Mucosa of stomach (tissue), 1 donor: ENCODE results near the gene RANBP3L.
"Not testable (repeated sequence)": the region's sequence is repeated elsewhere in the genome, so short reads cannot be mapped to it uniquely, and the experiment has no call there.

Experiments used
- H3K27me3 ChIP-seq: one replicate; pipeline ENCODE4 v1.7.0; 2013; ENCODE audit warnings: mild to moderate bottlenecking, low read length; ENCODE audit not compliant: control insufficient read depth, insufficient read depth
- H3K36me3 ChIP-seq: one replicate; pipeline ENCODE4 v1.7.0; 2013; ENCODE audit warnings: low read length; ENCODE audit not compliant: control insufficient read depth, insufficient read depth
- H3K4me1 ChIP-seq: one replicate; pipeline ENCODE4 v1.7.0; 2013; ENCODE audit warnings: mild to moderate bottlenecking, low read length; ENCODE audit not compliant: control insufficient read depth, insufficient read depth
- H3K4me3 ChIP-seq: one replicate; pipeline ENCODE4 v1.7.0; 2013; ENCODE audit warnings: low read length
- H3K9ac ChIP-seq: one replicate; pipeline ENCODE4 v1.7.0; 2013; ENCODE audit warnings: mild to moderate bottlenecking, low read length, moderate library complexity
- H3K9me3 ChIP-seq: one replicate; pipeline ENCODE4 v1.7.0; 2013; ENCODE audit warnings: mild to moderate bottlenecking, low read length, moderate library complexity; ENCODE audit not compliant: control insufficient read depth
- donor health status: Pancreatic carcinoma.

RANBP3L gene

GRCh38 chr5:36209664-36210063 lies 92.0 kb downstream of the RANBP3L start:
- H3K9me3 ChIP-seq: no peaks in the 10 kb centered on the region
- no peaks in the 10 kb centered on the region for H3K36me3 ChIP-seq
- no peaks in the 10 kb centered on the region for H3K4me1 ChIP-seq

GRCh38 chr5:36208786-36209185 lies 92.9 kb downstream of the RANBP3L start:
- Histone ChIP-seq H3K4me1 (no peaks in the 10 kb centered on the region), H3K9me3 (no peaks in the 10 kb centered on the region), H3K27me3 (no peaks in the 10 kb centered on the region), H3K4me3 (no peak overlapping the region), H3K9ac (no peak overlapping the region), H3K36me3 (no peaks in the 10 kb centered on the region)

More at GRCh38 chr5:36209664-36210063, 92.0 kb downstream of the RANBP3L start:
- Histone ChIP-seq H3K4me3 (no peak overlapping the region), H3K9ac (no peak overlapping the region), H3K27me3 (no peaks in the 10 kb centered on the region)

- no peaks in the 10 kb centered on the region for H3K27me3 ChIP-seq
- no peak overlapping the region for H3K4me3 ChIP-seq
- H3K4me1 ChIP-seq: no peaks in the 10 kb centered on the region
- no peak overlapping the region for H3K9ac ChIP-seq
- H3K36me3 ChIP-seq: no peaks in the 10 kb centered on the region
- H3K9me3 ChIP-seq: no peaks in the 10 kb centered on the region
These were observed 94.8 kb downstream of the RANBP3L start for GRCh38 chr5:36206913-36207312.

- Histone ChIP-seq H3K27me3 (no peaks in the 10 kb centered on the region), H3K36me3 (no peaks in the 10 kb centered on the region), H3K4me1 (no peaks in the 10 kb centered on the region), H3K9me3 (no peaks in the 10 kb centered on the region), H3K4me3 (no peak overlapping the region), H3K9ac (no peak overlapping the region)
These were observed 96.4 kb downstream of the RANBP3L start for GRCh38 chr5:36205329-36205728.

- H3K36me3 ChIP-seq: no peaks in the 10 kb centered on the region
- H3K27me3 ChIP-seq: no peaks in the 10 kb centered on the region
- no peaks in the 10 kb centered on the region for H3K9me3 ChIP-seq
- no peaks in the 10 kb centered on the region for H3K4me1 ChIP-seq
- no peak overlapping the region for H3K9ac ChIP-seq
- H3K4me3 ChIP-seq: no peak overlapping the region
These were observed 99.2 kb downstream of the RANBP3L start for GRCh38 chr5:36202521-36202961.

- H3K27me3 ChIP-seq: no peaks in the 10 kb centered on the region
- H3K9me3 ChIP-seq: no peaks in the 10 kb centered on the region
- H3K4me1 ChIP-seq: no peaks in the 10 kb centered on the region
- no peak overlapping the region for H3K9ac ChIP-seq
- H3K36me3 ChIP-seq: no peaks in the 10 kb centered on the region
- no peak overlapping the region for H3K4me3 ChIP-seq
These were observed 101.2 kb downstream of the RANBP3L start for GRCh38 chr5:36200513-36200912.

GRCh38 chr5:36199620-36200019 lies 102.1 kb downstream of the RANBP3L start:
- no peaks in the 10 kb centered on the region for H3K27me3 ChIP-seq
- H3K4me1 ChIP-seq: no peaks in the 10 kb centered on the region
- no peak overlapping the region for H3K9ac ChIP-seq
- H3K4me3 ChIP-seq: no peak overlapping the region
- H3K36me3 ChIP-seq: no peaks in the 10 kb centered on the region
- H3K9me3 ChIP-seq: no peaks in the 10 kb centered on the region

- H3K4me1 ChIP-seq, H3K4me3 ChIP-seq, H3K27me3 ChIP-seq, H3K36me3 ChIP-seq, H3K9me3 ChIP-seq, H3K9ac ChIP-seq: not testable (repeated sequence)
These were observed 102.9 kb downstream of the RANBP3L start for GRCh38 chr5:36198783-36199182.
